ENCODE results near the gene SLC35F1.

Gene SLC35F1

GRCh38 chr6:117989086-117989485 lies 82.0 kb downstream of the SLC35F1 start:
- H4K20me1 ChIP-seq (ENCODE audit: insufficient read depth): no peaks in the 10 kb centered on the region
- H2AFZ ChIP-seq (ENCODE audit: low read depth): no peak overlapping the region
- no peak overlapping the region for H3K4me3 ChIP-seq (IDR thresholded peaks at IDR 0.05; ENCODE audit: insufficient read depth, low read depth, low read length)
- no peaks in the 10 kb centered on the region for H3K27me3 ChIP-seq (ENCODE audit: insufficient read depth, low read depth)
- no peaks in the 10 kb centered on the region for H3K36me3 ChIP-seq (ENCODE audit: insufficient read depth)
- no peak overlapping the region for H3K27ac ChIP-seq
- H3K4me1 ChIP-seq (ENCODE audit: low read depth, poor library complexity, severe bottlenecking): no peaks in the 10 kb centered on the region
- no peak for TF ChIP-seq CTCF (conservative IDR thresholded peaks at IDR 0.05; ENCODE audit: low read depth, low read length)
- H3K4me2 ChIP-seq: no peak overlapping the region
- no peak overlapping the region for H3K9ac ChIP-seq
- no peaks in the 10 kb centered on the region for H3K79me2 ChIP-seq (ENCODE audit: insufficient read depth, low read depth)

- H4K20me1 ChIP-seq (ENCODE audit: insufficient read depth): no peaks in the 10 kb centered on the region
- H3K27me3 ChIP-seq (ENCODE audit: insufficient read depth, low read depth): no peaks in the 10 kb centered on the region
- no peak overlapping the region for H3K9ac ChIP-seq
- no peaks in the 10 kb centered on the region for H3K79me2 ChIP-seq (ENCODE audit: insufficient read depth, low read depth)
- H3K27ac ChIP-seq: no peak overlapping the region
- H2AFZ ChIP-seq (ENCODE audit: low read depth): no peak overlapping the region
- no peak for TF ChIP-seq CTCF (conservative IDR thresholded peaks at IDR 0.05; ENCODE audit: low read depth, low read length)
- no peak overlapping the region for H3K4me3 ChIP-seq (IDR thresholded peaks at IDR 0.05; ENCODE audit: insufficient read depth, low read depth, low read length)
- no peaks in the 10 kb centered on the region for H3K36me3 ChIP-seq (ENCODE audit: insufficient read depth)
- H3K4me1 ChIP-seq (ENCODE audit: low read depth, poor library complexity, severe bottlenecking): no peaks in the 10 kb centered on the region
- H3K4me2 ChIP-seq: no peak overlapping the region
These were observed 83.1 kb downstream of the SLC35F1 start for GRCh38 chr6:117990151-117990550.

GRCh38 chr6:117992856-117993255 lies 85.8 kb downstream of the SLC35F1 start:
- Histone ChIP-seq H3K4me3 (IDR thresholded peaks at IDR 0.05; ENCODE audit: insufficient read depth, low read depth, low read length) (no peak overlapping the region), H3K4me2 (no peak overlapping the region), H3K9ac (no peak overlapping the region), H3K27me3 (ENCODE audit: insufficient read depth, low read depth) (no peaks in the 10 kb centered on the region), H2AFZ (ENCODE audit: low read depth) (no peak overlapping the region), H3K27ac (no peak overlapping the region), H3K79me2 (ENCODE audit: insufficient read depth, low read depth) (no peaks in the 10 kb centered on the region), H3K4me1 (ENCODE audit: low read depth, poor library complexity, severe bottlenecking) (no peaks in the 10 kb centered on the region), H4K20me1 (ENCODE audit: insufficient read depth) (no peaks in the 10 kb centered on the region), H3K36me3 (ENCODE audit: insufficient read depth) (no peaks in the 10 kb centered on the region)
- no peak for TF ChIP-seq CTCF (conservative IDR thresholded peaks at IDR 0.05; ENCODE audit: low read depth, low read length)

GRCh38 chr6:118012944-118013343 lies 105.9 kb downstream of the SLC35F1 start:
- no peaks in the 10 kb centered on the region for H3K79me2 ChIP-seq (ENCODE audit: insufficient read depth, low read depth)
- H3K27ac ChIP-seq: no peak overlapping the region
- no peaks in the 10 kb centered on the region for H3K4me1 ChIP-seq (ENCODE audit: low read depth, poor library complexity, severe bottlenecking)
- no peaks in the 10 kb centered on the region for H3K27me3 ChIP-seq (ENCODE audit: insufficient read depth, low read depth)
- H3K9ac ChIP-seq: no peak overlapping the region
- no peaks in the 10 kb centered on the region for H3K36me3 ChIP-seq (ENCODE audit: insufficient read depth)
- H4K20me1 ChIP-seq (ENCODE audit: insufficient read depth): no peaks in the 10 kb centered on the region
- H3K4me2 ChIP-seq: no peak overlapping the region
- no peak overlapping the region for H3K4me3 ChIP-seq (IDR thresholded peaks at IDR 0.05; ENCODE audit: insufficient read depth, low read depth, low read length)
- no peak for TF ChIP-seq CTCF (conservative IDR thresholded peaks at IDR 0.05; ENCODE audit: low read depth, low read length)
- no peak overlapping the region for H2AFZ ChIP-seq (ENCODE audit: low read depth)

Data from KMS-11 (cell line).